Measurements from ENCODE around the gene PRSS56.

The PRSS56 gene

GRCh38 chr2:232486558-232487384, 33.4 kb upstream of the PRSS56 start:
- DNase-seq: peak; percentile 13

- DNase-seq: peak; percentile 10
These were observed 32.6 kb upstream of the PRSS56 start, which contains the start of gene ECEL1 for GRCh38 chr2:232487385-232488096. Gene ECEL1 (minus strand): TSS chr2:232487834. CDS start chr2:232486653, 1,181 bp downstream.

- DNase-seq: peak; percentile 50
These were observed 32.0 kb upstream of the PRSS56 start for GRCh38 chr2:232488097-232488711.

DNA sequence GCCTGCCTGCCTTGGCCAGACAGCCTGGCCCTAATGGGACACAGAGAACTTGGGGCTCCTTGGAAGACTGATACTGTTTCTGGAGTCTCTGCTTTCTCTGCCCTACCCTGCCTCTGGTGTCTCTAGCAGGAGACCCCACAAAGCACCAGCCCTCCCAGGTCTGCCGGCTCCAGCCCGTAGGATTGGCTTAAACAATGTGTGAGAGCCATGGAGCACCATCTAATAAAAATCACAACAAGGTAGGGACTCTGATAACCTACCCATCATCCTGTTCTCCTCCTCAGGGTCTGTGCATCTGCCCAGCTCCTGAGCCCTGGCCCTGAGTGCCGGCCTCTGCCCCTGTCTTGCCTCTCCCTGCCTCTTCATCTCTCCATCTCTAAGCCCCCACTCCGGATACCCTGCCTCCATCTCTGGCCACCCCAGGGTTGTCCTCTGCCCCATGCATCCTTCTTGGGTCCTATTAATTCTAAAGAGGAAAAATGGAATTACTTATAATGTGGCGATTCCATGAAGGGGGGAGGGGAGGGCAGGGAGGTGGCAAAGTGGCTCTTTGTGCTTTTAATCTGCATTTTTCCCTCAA, 31.4 kb upstream of the PRSS56 start:
- peak; percentile 13 for DNase-seq

- DNase-seq: peak; percentile 17
These were observed 30.5 kb upstream of the PRSS56 start for GRCh38 chr2:232489516-232490220.

GRCh38 chr2:232490221-232491138, 29.7 kb upstream of the PRSS56 start:
- no peak for DNase-seq

GRCh38 chr2:232491139-232491780, 28.9 kb upstream of the PRSS56 start:
- DNase-seq: no peak

DNA sequence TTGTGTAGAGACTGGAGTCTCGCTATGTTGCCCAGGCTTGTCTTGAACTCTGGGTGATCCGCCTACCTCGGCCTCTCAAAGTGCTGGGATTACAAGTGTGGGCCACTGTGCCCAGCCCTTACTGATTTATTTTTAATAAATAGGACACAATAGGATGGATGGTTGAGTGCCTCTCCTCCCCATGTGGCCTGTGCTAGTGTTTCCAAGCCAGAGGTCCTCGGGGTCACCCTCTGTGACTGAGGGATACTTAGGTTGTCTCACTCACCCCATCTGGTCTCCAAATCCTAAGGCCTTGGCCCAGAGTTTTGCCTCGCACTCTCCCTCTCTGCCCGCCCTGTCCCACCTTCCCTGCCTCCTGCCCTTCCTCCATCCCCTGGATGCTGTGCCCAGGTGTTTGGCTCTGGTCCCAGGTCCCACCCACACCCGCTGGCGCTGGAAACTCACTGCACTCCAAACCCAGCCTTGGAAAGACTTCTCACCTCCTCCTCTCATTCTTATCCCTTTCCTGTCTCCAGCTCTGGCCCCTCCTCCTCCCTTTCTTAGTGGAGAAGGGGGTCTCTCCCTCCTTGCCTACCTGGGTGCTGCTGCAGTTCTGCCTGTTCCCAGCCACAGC, 27.8 kb upstream of the PRSS56 start:
- no peak for DNase-seq

GRCh38 chr2:232492963-232493700, 27.1 kb upstream of the PRSS56 start:
- DNase-seq: no peak

GRCh38 chr2:232493701-232494474, 26.3 kb upstream of the PRSS56 start:
- DNase-seq: no peak

DNA sequence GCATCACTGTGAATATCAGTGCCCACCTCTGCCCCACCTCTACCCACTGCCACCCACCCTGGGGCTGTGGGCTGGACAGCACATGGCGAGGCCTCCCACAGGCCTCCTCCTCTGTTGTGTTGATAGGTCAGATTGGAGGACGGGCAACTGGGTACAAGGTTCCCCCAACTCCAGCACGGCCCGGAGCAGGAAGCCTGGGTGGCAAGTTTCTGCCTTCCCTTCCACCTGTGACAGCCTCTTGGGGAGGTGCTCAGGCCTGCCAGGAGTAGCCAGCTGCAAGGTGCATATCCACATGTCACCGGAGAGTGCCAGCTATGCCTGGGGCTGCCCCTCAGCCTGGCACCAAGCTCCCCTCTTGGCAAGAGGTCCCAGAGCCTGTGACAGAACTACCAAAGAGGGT, 25.6 kb upstream of the PRSS56 start:
- no peak for DNase-seq

GRCh38 chr2:232495292-232495691, 24.9 kb upstream of the PRSS56 start:
- DNase-seq: no peak

DNA sequence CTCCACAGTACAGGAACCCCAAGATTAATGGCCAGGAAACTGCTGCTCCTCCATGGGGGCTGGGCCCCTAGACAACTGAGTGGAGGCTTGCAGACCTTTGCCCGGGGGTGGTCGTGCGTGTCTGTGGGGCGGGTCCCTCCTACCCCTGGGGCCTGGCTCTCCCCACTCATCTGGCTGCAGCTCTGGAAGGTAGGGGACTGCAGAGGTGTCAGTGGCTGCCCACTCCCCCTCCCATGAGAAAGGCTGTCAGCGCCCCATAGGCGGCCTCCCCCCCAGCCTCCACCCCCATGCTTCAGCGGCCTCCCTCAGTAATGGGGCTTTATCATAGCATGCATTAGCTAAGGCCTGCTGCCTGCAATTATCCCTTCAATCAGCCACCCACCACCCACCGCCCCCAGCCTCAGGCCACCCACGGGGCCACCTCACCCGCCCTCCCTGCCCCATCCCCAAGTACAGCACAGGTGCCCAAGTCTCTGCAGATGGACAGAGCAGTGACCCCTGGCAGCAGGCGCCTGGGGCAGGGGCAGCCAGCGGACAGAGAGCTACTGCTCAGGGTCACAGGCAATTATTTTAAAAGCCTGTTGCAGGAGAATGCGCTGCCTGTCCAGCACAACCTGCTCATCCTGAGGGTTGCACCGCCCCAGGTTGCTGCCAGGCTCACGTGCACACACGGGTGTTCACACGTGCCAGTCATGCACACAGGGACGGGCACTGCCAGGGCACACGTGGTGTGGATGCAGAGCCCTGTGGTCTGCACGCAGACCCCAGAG, 23.5 kb upstream of the PRSS56 start:
- no peak for DNase-seq

- DNase-seq: no peak
These were observed 22.8 kb upstream of the PRSS56 start for GRCh38 chr2:232497348-232497747.

DNA sequence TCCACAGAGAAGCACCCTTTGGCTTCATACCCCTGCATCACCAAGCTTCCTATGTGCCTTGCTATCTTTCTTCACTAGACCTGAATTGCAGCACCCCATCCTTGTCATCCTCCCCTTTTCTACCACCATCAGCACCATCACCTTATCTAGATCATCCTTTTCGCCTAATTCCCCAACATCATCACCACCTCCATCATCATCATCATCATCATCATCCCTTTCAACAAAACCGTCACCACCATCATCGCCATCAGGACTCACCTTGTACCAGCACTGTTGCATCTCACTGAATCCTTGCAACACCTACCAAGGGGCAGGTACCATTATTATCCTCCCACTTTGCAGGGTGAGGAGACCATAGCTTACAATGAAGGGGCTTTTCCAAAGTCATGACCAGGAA, 21.7 kb upstream of the PRSS56 start:
- DNase-seq: no peak

- DNase-seq: no peak
These were observed 18.8 kb upstream of the PRSS56 start for GRCh38 chr2:232501331-232501771.

DNA sequence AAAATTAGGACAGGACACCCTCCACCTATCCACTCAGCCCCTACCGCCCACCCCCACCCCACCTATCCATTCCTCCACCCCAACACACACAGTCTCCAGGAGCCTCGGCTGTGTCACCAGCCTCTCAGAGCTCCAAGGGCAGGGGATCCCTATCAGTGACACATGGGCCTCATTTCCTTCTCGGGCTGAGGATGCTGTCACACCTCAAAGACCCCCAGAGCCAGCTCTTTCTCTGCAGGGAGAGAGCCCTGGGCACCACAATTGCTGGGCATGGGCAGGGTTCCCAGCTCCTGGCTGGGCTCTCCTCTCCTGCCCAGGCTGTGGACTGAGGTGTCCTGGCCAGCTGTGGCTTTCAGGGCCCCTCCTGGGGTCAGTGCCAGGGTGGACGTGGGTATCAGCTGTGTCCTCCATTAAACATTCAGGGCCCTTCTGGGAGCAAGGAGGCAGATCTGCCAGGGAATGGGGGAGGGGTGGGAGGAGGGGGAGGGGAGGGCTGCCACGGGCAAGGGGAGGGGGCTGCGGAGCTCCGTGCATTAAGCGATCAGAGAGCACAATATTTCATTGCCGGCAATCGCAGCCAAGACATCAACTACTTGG, 18.3 kb upstream of the PRSS56 start:
- no peak for DNase-seq

GRCh38 chr2:232502511-232502910, 17.7 kb upstream of the PRSS56 start:
- DNase-seq: no peak

Data from 8988T (cell line).